HG02981 (cell line): ENCODE results near the gene PACRG.
A peak's percentile ranks its signal among the peaks of the same experiment; 100 is the strongest.
"Not testable (repeated sequence)": the region's sequence is repeated elsewhere in the genome, so short reads cannot be mapped to it uniquely, and the experiment has no call there.

Experiments used
- ATAC-seq: cut with Tn5 transposase; IDR thresholded peaks from one replicate; pipeline ENCODE4 v1.9.1; 2021; ENCODE audit warnings: mild to moderate bottlenecking, moderate library complexity; ENCODE audit not compliant: unreplicated experiment

The PACRG gene

DNA sequence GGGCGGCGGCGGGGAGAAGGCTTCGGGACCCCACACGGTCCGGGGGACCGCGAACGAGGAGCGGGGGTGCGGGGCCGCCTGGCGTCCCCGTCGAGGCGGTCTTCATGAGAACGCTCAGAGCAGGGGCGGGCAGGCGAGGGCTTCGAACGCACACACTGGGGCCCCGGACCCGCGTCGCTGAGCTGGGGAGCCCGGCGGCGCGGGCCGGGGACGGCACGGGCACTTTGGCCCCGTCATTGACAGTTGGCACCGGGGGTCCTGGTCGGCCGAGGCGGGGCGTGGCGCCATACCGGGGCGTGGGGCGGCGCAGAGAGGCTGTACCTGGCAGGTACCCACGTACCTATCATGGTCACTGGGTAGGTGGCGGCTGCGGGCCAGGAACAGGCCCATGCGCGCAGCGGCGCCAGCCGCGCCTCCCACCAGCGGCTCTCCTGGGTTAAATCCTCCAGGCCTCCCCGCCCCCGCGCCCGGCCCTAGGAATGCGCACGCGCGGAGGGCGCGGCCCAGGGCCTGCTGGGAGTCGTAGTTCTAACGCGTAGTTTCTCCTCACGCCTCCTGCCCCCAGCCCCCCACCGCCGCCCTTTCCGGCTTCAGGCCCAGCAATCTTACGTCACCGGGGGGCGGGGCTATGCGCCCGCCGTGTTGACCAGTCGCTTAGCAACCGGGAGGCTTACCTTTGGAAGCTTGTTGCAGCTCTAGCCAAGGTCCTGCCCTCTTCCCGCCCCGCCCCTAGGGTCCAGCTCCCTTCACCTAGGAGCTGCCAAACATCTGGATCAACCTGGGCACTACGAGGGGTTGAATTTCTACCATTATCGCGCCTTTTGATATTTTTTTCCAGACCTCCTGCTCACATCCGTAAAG, at the start of gene PACRG, which contains the start of gene PRKN:
Gene PACRG (plus strand): TSS at position 653 of the 861 bp plus-strand sequence.
Gene PRKN (minus strand): TSS at position 445 of the 861 bp plus-strand sequence.
- ATAC-seq, result peak; percentile 98

DNA sequence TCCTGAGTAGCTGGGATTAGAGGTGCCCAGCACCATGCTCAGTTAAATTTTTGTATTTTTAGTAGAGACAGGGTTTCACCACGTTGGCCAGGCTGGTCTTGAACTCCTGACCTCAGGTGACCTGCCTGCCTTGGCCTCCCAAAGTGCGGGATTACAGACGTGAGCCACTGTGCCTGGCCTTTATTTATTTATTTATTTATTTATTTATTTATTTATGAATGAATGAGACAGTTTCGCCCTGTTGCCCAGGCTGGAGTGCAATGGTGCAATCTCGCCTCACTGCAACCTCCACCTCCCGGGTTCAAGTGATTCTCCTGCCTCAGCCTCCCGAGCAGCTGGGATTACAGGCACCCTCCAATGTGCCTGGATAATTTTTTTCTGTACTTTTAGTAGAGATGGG, 48.9 kb upstream of the PACRG start:
- not testable (repeated sequence) for ATAC-seq

DNA sequence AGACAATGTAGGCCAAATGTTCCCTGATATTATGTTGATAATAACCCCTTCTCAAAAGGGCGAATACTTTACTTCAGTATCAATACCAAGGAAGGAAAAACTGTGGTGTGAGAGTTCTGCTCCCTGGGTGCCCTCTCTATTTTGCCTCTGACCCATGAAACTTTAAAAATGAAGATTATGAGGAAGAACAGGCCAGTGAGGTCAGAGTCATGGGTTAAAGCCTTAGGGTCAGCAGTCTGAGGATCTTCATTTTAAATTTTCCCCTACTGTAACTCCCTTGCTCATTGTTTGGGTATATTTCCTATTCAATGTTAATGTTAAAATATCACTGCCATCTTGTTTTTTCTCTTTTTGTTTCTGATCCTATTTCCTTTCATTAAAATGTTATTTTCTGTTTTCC, 48.1 kb upstream of the PACRG start:
- ATAC-seq, result no peak

DNA sequence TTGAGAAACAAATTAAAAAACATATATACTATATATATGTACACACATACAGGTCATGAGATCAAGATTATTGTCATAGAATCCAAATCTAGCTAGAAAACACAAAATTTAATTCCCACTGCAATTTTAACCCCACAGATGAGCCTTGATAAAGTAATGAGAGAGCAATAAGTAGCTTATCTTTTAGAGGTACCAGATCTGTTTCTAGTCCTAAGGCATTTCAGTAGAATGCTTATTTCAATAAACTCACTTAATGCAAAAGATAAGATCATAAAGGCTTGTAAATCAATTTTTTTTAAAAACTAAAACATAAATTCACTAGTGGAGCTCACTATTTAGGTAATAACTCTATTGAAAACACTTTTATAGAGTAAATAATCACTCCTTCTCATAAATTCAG, 47.4 kb upstream of the PACRG start:
- no peak for ATAC-seq

DNA sequence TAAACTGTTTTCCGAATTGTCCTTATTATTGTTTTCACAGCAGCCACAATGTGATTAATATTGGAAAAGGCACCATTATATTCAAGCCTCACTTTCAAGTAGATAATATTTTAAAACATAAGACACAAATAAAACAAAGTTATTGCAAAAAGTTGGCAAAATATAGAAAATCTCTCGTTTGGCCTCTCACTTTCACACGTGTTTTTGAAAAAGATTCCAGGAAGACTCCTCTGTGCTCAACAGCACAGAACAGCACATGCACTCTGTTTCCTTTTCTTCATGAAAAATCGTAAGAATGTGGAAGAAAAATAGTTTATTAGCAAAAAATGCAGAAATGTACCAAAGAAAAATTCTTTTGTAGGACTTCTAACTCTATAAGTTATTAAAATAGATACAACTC, 46.9 kb upstream of the PACRG start:
- no peak for ATAC-seq

DNA sequence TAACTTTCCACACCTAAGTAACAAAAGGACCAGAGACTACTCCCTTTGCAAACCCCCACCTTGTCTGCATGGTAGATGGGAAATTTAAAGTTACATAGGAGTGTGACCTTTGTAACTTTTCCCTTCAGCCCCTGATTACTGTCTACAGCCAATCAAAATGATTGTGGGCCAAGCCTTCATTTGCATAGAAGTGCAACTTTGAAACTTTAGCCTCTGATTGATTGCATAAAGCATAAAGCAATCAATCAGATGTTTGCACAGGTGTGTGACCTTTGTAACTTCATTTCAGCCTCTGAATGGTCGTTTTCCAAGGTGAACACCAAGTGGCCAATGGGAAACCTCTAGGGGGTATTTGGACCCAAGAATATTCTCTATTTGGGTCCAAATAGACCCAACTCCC, 46.3 kb upstream of the PACRG start:
- no peak for ATAC-seq

DNA sequence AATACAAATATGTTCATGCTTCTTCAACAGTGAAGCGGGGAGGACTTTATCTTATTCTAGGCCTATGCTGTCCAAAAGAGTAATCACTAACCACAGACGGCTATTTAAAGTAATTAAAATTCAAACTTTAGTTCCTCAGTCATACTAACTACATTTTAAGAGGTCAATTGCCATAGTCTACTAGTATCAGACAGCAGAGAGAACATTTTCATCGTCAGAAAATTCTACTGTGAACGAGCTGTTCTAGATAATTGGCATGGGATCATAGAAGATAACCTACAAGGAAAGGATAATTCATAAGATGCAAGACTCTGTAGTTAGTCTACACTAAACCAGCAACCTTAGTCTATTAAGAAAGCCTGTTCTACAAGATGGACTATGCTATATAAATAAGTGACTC, 44.6 kb upstream of the PACRG start:
- no peak for ATAC-seq

DNA sequence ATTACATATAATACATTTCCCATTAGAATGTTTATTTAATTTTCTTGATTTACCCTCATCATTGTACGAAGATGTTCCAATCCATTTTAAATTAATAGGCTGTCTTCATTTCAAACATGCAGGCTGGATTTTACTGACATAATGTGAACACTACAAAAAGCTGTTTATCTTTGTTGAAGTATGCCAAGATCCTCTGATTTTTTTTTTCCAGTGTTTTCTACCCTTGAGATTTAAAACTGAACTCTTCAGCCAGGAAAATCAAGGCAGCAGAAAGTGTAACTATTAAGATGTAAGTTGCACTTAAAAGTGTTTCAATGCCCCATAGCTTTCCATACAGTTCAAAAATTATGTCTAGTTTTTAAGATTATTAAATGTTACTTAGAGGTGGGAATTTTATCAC, 43.7 kb upstream of the PACRG start:
- no peak for ATAC-seq

DNA sequence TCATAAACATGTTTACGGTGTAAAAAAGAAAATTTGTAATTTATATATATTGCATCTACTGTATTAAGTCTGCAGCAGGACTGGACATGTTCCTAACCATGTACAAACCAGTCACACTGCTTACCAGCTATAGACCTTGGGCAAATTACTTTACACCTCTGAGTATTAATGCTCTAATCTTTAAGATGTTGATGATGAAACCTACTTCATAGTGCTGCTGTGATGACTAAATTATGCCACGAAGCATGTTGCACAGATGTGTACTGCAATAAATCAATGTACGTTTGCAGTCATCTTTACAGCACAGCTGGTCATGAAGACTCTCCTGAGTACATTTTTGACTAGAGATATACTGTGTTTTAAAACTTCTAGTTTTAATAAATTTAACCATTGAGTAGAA, 42.8 kb upstream of the PACRG start:
- no peak for ATAC-seq

DNA sequence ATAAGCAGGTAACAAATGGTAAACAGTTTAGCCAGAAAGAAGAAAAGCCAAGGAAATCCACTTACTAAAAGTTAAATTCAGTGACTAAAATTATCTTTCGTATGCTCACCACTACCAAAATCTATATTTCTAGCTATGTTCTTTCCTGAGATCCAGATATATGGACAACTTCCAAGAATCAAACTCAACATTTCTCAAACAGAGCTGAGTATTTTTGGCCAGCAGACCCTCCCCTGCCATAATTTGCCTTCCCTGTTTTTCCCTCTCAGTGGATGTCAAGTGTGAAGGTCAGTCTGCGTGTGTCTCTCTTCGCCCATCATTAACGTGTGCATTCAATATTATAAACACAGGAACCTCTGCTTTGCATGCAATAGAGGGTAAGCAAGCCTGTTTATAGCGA, 42.2 kb upstream of the PACRG start:
- ATAC-seq, result no peak

DNA sequence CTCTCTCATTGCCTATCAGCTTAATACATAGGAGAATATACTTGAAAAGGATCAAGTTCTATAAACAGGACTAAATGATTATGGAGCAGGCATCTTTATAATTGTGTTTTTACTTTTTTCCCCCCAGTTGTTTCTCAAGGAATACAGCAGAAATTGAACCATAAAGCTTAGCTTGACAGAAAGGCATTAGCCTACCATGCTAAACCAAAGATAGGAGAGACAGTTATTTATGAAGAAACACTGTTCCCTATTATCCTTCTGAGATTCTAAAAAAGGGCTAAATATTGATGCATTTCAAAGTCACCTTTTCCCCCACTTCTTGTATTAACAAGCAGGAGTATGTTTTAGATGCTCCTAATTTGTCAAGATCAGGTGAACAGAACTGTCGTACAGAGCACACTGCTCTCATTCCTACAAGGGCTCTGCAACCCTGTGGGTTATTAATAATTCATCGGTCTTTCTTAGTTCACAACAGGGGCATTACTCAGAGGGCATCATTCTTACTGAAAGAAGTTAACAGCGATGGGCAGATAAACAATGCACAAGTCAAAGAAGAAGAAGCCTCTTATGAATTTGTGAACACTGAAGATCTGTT, 38.9 kb upstream of the PACRG start:
- ATAC-seq, result no peak

DNA sequence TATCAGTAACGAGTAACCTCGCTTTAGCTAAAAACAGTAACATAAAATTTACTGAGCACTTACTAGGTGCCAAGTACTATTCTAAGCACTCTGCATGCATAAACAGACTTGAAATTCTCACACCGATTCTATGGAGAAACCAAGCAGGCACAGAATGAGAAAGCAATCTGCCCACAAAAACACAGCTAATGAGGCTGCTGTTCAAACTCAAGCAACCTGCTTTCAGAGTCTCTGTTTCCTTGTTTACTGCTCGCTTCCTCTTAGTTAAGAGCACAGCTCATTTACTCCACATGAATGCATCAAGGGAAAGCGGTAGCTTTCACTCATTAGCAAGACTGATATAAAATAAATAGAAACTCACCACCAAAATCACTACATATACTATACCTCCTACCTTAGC, 37.6 kb upstream of the PACRG start:
- ATAC-seq, result no peak

DNA sequence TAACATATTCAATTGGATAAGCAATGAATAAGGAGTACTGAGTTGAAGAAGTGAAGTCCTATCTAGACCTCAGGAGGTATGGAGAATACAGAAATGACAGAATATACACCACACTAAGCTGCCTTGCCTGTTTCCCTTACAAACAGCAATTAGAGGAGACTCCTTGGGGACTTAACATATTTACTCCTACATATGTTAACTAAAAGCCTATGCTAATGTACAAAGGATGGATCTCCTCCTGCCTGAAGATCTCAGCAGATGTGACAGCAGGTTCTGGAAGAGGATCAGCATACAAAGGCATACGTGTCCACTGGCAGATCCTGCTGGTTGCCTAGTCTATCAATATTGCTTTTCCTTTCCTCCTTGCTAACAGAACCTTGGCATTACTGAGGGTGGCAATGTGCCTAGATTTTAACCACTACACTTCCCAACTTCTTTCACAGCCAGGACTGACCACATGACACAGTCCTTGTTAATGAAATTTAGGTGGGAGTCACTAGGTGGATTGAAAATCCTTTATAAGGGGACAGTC, 29.8 kb upstream of the PACRG start:
- no peak for ATAC-seq

DNA sequence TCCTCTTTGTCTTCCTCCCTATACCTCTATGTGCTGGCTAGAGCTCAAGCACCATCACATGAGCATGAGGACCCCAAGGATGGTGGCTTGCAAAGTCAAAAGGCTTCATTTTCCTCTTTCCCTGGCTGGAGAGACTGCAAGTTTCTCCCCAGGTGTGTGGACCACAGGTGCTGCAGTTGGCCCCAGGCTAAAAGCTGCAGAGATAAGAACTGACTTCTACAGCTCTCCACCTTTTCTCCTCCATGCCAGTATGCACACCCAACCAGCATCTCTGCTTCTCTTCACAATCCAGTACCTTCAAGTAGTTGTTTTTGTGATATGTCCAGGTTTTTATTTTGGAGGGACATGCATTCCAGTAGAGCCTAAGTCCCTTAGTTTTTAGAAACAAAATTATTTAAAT, 29.3 kb upstream of the PACRG start:
- ATAC-seq, result no peak

DNA sequence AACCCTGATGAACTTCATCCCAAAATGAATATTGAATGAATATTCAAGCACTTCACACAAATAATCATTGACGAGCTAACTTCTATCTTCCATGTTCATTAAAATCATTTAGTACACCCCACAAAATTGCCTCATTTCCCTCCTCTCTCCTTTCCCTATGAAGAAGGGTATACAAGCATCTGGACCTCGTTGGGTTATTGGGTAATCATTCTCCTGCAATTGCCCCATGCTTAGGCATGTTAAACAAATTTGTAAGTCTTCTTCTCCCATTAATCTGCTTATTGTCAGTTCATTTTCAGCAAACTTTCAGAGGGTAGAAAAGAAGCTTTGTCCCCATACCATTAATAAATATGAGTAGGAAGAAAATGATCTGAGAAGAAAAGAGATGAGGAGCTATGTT, 27.8 kb upstream of the PACRG start:
- no peak for ATAC-seq

DNA sequence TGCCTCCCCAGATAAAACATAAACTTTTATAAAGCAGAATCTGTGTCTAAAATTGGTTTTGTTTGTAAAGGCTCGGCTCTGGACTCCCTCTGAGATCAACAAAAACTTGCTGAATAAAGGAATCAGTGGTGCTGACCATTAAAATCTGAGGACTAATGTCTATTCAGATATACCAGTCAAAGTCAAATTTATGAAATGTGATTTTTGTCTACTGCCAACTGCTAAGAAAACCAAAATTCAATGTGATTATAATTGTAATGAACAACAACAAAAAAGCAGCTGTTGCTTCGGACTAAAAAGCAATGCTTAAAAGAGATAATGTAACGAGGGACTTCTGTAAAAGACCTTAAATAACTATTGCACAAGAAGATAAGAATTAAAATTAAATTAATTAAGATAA, 26.8 kb upstream of the PACRG start:
- ATAC-seq, result no peak

DNA sequence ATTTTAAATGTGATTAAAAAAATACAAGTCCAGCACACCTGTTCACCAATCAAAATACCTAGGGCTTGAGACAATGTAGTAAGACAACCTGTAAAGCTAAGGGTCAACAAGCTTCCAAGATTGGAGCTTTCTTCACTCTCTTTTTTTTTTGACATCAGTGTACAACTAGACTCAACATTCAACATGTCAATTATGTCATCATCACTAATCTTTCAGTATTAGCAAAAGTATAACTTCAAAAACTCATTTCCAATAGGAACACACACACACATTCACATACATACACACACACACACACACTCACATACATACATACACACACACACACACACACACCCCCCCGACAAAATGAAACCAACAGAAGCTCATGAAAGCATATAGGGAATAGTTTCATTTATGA, 26.2 kb upstream of the PACRG start:
- no peak for ATAC-seq

DNA sequence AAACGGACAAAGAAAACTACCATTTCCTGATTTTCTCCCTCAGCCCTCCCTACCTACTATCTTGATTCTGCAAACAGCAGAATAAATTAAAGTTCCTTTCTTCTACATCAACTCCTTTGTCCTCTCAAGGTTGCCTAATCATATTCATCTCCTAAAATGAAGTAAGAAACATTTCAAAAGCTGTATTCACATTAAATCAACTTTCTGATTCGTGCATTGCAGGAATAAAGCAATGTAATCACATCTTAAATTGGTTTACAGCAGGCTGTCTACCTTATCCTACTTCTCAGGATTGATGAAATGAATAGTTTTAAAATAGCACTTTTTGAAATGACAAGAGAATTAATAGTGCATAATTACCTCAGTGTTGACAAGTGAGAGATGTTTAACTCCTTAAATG, 25.3 kb upstream of the PACRG start:
- ATAC-seq, result no peak

DNA sequence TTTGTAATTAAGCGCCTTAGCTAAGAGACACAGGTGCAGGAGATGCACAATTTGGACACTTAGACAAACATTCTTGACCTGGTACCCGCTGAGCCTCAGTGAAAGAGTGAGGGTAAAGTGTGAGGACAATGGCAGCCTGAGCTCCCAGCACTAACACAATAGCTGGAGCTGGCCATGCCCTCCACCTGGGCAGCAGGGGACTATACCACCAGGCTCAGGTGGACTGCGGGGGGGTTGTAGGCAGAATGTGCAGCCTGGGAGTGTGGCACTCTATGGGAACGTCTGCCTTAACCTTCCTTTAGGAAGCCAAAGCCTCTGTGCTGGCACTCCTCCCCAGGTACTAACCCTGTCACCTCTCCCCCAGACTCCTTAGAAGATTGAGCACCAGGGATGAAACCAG, 23.8 kb upstream of the PACRG start:
- no peak for ATAC-seq

DNA sequence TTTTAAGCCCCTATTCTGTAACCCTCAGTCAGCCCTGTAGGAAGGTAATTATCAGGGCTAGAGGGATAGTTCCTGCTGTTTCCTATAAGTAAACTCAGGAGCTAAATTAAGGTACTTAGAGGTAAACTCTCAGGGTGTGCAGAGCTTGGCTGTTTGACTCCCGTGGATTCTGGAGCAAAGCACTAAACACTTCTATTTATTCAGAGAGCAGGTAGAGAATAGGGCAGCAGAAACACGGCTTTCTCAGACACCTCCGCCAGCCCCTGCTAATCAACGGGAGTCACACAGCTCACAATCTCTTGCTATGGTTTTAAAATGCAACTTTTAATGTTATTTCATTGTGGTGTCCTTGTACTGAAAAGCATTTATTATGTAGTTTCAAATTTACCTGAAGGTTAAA, 22.0 kb upstream of the PACRG start:
- ATAC-seq, result no peak

DNA sequence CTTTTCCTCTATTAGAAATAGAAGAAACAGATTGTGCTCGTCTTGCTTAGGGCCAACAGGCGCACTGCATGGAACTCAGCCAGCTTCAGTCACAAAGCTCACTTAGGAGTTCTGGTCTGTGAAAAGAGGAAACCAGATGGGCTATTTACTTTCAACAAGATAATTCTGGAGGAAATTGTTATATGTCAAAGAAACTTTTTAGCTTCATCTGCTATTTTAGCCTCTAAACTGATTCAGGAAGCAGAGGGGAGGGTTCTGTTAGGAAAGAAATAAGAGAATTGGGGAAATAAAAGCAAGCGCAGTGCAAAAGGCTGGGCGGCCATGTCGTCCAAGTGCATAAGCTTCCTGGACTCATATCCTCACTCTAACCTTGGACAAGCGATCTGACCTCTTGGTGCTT, 21.5 kb upstream of the PACRG start:
- ATAC-seq, result no peak

DNA sequence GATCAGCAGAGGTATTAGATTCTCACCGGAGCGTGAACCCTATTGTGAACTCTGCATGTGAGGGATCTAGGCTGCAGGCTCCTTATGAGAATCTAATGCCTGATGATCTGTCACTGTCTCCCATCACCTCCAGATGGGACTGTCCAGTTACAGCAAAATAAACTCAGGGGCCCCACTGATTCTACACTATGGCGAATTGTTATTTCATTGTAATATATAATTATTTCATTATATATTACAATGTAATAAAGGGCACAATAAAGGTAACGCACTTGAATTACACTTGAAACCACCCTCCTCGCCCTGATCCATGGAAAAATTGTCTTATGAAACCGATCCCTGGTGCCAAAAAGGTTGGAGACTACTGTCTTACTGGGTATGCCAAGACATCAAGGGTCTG, 18.8 kb upstream of the PACRG start:
- no peak for ATAC-seq
